HG03460 (cell line): ENCODE results near the gene PARD6G.
"Not testable (repeated sequence)": the region's sequence is repeated elsewhere in the genome, so short reads cannot be mapped to it uniquely, and the experiment has no call there.

ENCODE experiments used
- ATAC-seq: cut with Tn5 transposase; IDR thresholded peaks from one replicate; pipeline ENCODE4 v1.9.1; 2021; ENCODE audit not compliant: unreplicated experiment

The PARD6G gene

DNA sequence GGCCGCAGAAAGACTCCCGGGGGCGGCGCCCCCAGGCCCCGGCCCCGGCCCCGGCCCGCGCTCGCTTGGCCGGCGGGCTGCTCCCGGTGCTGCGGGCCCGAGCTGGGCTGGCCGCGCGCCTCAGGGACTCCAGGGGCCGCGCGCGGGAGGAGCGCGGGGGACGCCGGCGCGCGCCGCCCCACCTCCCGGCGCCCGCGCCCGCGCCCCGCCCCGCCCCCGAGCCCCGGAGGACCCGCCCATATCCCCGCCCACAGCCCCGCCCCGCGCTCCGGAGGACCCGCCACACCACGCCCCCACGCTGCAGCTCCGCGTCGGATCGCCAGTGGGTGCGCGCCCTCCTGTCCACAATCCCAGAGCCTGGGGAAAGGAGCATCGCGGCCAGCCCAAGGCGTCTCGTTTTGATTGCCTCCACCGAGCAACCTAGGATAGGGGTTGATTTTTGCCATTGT is at the start of gene PARD6G:
TSS of gene PARD6G (minus strand) at position 122 of the 449 bp plus-strand sequence. CDS start 166 bp downstream, outside the sequence.
- peak; percentile 53 for ATAC-seq

DNA sequence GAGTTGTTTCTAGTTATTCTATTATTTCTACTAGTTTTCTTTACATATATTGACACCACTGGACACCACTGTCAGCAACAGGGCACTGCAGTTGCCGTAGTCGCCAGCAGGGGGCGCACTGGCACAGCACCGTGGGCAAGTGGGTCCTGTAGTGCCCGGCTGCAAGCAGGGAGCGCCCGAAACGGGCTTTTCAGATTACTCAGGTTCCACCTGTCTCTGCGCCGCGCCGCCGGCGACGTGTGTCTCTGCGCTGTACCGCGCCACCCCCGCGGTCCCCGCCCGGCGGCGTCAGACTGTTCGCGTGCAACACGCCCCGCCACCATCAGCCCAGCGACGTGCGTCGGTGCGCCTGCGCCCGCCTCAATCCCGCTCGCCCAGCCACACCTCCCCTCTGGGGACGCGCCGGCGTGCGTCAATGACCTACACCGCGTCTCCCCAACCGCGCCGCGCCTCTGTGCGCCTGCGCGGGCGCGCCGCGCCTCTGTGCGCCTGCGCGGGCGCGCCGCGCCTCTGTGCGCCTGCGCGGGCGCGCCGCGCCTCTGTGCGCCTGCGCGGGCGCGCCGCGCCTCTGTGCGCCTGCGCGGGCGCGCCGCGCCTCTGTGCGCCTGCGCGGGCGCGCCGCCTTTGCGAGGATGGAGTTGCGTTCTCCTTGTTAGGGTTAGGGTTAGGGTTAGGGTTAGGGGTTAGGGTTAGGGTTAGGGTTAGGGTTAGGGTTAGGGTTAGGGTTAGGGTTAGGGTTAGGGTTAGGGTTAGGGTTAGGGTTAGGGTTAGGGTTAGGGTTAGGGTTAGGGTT is 15.1 kb upstream of the PARD6G start:
- ATAC-seq, result not testable (repeated sequence)

DNA sequence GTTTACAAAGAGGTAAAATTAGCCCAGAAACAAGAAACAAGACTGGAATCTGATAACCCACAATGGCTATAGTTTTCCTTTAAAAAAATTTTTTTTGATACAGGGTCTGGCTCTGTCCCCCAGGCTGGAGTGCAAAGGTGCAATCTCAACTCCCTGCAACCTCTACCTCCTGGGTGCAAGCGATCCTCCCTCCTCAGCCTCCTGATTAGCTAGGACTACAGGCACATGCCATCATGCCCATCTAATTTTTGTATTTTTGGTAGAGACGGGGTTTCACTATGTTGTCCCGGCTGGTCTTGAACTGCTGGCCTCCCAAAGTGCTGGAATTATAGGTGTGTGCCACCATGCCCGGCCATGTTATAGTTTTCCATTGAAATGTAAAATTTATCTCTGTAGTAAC is 12.3 kb upstream of the PARD6G start:
- no peak for ATAC-seq

DNA sequence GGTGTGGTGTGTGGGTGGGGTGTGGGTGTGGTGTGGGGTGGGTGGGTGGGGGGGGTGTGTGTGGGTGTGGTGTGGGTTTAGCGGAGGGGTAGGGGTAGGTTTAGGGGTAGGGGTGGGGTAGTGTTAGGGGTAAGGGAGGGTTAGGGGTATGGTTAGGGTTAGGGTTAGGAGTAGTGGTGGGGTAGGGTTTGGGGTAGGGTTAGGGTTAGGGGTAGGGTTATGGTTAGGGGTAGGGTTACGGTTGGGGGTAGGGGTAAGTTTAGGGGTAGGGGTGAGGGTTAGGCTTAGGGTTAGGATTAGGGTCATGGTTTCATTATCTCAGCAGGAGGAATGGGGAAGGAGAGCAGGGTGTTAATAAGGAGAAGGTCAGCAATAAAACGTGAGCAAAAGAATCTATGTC is 11.3 kb upstream of the PARD6G start:
- ATAC-seq, result no peak

DNA sequence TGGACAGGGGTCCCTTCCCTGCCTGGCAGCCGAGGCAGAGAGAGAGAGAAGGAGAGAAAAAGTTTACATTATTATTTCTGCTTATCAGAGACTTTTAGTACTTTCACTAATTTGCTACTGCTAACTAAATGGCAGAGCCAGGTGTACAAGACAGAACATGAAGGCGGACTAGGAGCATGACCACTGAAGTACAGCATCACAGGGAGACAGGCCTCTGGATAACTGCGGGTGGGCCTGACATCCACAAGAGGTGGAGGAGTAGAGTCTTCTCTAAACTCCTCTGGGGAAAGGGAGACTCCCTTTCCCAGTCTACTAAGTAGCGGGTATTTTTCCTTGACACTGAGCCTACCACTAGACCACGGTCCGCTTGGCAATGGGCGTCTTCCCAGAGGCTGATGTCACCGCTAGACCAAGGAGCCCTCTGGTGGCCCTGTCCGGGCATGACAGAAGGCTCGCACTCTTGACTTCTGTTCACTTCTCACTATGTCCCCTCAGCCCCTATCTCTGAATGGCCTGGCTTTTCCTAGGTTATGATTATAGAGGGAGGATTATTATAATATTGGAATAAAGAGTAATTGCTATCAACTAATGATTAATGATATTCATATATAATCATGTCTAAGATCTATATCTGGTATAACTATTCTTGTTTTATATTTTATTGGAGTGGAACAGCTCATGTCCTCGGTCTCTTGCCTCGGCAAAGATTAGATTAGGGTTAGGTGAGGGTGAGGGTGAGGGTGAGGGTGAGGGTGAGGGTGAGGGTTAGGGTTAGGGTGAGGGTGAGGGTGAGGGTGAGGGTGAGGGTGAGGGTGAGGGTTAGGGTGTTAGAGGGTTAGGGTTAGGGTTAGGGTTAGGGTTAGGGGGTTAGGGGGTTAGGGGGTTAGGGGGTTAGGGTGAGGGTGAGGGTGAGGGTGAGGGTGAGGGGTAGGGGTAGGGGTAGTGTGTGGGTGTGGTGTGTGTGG is 10.5 kb upstream of the PARD6G start:
- not testable (repeated sequence) for ATAC-seq

DNA sequence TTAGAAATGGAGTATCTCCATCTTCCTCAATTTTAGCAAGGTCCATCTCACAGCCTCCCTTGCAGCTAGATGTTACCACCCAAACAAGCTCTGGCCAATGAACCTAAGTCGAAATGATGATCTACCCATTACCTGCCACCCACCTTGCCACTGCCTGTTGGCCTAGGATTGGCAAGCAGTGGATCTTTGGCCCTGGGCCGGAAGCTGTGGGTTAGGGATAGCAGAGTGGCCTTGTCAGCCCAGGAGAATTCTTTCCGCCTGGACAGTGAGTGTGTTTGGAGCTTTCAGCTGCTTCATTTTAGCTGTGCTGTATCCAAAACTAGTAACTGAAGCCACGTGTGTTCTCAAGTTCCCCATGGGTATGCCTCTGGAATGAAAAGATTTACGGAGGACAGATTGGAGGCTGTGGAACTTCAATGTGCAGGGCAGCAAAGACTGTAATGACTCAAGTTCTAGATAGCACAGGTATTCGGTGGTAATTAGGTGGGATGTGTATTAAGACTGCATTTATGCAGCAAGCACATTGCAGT is 7.7 kb upstream of the PARD6G start:
- ATAC-seq, result no peak

GRCh38 chr18:80253871-80254492 is 6.7 kb upstream of the PARD6G start:
- no peak for ATAC-seq

- ATAC-seq, result no peak
Observed at GRCh38 chr18:80253236-80253635, 5.9 kb upstream of the PARD6G start.

GRCh38 chr18:80252136-80252535 is 4.8 kb upstream of the PARD6G start:
- ATAC-seq, result no peak

DNA sequence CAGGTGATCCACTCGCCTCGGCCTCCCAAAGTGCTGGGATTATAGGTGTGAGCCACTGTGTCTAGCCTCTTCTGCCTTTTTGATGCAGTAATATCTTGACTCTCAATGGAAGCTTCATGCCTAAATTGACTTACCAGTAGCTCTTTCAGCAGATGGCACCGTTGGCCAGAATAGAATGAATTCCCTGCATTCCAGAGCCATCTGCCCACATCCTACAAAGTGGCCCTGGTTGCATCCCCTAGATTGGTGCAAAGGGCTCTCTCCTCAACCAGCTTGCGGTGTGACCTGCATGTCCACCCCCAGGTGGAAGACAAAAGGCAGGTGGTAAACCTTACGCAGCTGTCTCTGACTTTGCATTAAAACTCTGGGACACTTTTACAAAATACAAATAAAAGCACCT is 4.4 kb upstream of the PARD6G start:
- no peak for ATAC-seq

DNA sequence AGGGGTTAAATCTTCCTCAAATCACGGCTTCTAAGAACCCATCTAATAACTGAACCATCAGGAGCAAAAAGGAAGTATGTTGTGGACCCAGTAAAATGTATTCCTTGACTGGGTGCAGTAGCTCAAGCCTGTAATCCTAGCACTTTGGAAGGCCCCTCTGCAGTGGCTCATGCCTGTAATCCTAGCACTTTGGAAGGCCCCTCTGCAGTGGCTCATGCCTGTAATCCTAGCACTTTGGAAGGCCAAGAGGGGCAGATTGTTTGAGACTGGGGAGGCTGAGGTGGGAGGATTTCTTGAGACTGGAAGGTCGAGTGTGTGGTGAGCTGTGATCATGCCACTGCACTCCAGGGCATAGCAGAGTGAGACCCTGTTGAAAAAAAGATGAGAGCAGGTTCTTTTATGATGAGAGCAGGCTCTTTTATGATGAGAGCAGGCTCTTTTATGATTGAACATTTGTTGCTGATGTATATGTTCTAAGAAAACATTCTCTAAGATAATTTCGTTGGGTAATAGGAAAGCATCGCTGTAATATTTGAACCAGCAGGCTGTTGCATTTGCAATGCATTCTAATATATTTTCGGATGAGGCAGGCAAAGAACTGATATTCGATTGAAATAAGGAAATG is 3.5 kb upstream of the PARD6G start:
- ATAC-seq, result no peak

GRCh38 chr18:80249217-80250093 is 2.1 kb upstream of the PARD6G start:
- no peak for ATAC-seq

DNA sequence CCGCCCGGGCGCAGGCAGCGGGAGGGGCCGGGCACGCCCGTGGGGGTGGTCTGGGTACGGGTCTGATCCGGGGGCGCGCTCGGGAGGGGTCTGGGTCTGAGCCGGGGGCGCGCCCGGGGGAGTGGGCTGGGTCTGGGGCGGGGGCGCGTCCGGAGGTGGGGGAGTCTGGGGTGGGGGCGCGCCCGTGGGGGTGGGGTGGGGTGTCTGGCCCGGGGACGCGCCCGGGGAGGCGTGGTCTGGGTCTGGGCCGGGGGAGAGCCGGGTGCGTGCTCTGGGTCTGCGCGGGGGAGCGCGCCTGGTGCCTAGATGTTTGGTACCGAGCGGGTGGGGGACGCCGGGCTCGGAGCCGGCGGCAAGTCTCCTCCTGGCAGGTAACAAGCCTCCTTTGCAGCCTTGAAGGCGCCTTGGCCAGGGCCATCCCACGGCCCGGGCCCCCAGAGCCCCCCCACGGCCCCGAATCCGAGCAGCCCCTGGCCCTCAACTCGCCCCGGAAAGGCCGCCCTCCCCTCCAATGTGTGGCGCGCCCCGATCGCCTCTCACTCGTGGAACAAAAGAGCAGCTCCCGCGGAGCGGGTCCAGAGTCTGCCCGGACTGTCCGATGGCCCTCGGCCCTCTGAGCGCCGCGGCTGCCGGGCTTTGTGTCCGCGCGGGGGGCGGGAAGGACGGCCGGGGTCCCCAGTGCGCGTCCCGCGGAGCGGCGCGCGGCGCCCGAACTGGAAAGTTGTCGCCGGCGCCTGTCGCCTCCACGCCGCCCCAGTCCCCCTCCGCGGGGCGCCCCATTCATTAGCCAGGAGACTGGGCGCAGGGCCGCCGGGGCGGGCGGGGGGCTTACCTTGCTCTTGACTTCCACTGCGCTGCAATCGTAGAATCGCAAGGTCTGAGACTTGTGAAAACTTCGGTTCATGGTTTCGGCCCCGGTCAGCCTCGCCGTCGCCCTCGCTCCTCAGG is 595 bp downstream of the PARD6G start:
- peak; percentile 28 for ATAC-seq

GRCh38 chr18:80245781-80246444 is 1.4 kb downstream of the PARD6G start:
- ATAC-seq, result no peak

DNA sequence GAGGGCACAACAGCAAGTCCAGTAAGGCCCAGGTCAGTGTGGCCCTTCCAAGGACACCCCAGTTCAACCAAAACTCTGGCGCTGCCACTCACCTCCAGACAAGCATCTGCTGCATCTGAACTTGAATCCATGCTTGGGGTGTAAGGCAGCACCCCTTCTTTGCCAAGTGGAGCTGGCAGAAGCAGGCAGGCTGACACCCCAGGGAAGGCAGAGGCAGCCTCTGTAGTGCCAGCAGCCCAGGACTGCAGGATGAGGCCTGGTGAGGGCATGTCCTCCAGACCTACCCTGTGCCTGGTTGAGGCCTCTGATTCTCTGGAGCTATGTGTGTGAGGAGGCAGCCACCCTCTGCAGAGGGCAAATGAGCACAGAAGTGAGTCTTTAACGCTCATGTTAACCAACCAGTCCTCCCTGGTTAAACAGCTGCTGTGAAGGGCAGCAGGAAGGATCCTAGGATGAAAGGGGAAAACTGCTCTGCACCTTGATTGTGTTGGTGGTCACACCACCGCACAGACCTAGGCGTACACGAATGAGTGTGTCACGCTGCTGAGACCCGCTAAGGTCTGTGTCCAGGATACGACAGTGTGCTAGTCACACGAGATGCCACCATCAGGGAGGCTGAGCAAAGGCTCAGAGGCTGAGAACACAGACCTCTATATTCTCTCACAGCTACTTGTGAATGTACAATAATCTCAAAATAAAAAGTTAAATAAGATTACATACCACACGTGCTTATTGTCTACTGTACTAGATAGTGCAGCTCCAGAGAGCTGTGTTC is 2.2 kb downstream of the PARD6G start:
- ATAC-seq, result no peak

DNA sequence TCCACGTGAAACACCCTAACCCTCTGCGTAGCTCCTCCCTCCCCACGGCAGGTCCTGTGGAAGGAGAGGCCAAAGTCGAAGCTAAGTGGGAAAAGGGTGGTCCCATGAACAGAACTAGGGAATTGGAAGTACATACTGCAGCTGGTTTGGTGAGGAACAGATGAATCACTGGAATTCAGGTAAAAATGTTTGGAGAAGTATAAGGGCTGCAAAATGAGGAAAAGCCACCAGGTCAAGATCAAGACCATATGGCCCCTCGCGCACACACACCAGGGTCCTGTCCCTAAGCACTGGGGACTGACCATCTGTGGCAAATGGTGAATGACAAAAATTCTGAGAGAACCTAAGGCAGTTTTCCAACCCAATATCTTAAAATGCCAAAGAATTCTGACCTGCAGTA is 3.1 kb downstream of the PARD6G start:
- ATAC-seq, result no peak

- ATAC-seq, result no peak
Observed at GRCh38 chr18:80243204-80243603, 4.1 kb downstream of the PARD6G start.
